HG03565 (cell line): ENCODE data around the gene AGER.

Source experiments
- ATAC-seq: cut with Tn5 transposase; IDR thresholded peaks from one replicate; pipeline ENCODE4 v1.9.1; 2021; ENCODE audit warnings: mild to moderate bottlenecking, moderate library complexity; ENCODE audit not compliant: unreplicated experiment

The AGER gene

GRCh38 chr6:32174416-32174815 is 9.6 kb downstream of the AGER start:
- no peak for ATAC-seq

- ATAC-seq, result no peak
These were observed 10.9 kb downstream of the AGER start for GRCh38 chr6:32173051-32173727.

- ATAC-seq, result no peak
These were observed 12.8 kb downstream of the AGER start for GRCh38 chr6:32171234-32171633.

GRCh38 chr6:32170294-32170693 is 13.8 kb downstream of the AGER start:
- ATAC-seq, result no peak

- no peak for ATAC-seq
These were observed 15.1 kb downstream of the AGER start for GRCh38 chr6:32168807-32169591.

- ATAC-seq, result no peak
These were observed 15.7 kb downstream of the AGER start for GRCh38 chr6:32168350-32168749.

- no peak for ATAC-seq
These were observed 16.2 kb downstream of the AGER start for GRCh38 chr6:32167761-32168262.

GRCh38 chr6:32167154-32167760 is 16.8 kb downstream of the AGER start:
- ATAC-seq, result no peak

GRCh38 chr6:32166411-32167061 is 17.5 kb downstream of the AGER start:
- no peak for ATAC-seq

GRCh38 chr6:32164295-32164694 is 19.8 kb downstream of the AGER start, which contains the start of gene EGFL8:
Gene EGFL8 (plus strand): TSS chr6:32164595. CDS start chr6:32166166, 1,571 bp downstream.
- ATAC-seq, result no peak

GRCh38 chr6:32163559-32164258 is 20.3 kb downstream of the AGER start:
- ATAC-seq, result no peak

- ATAC-seq, result no peak
These were observed 26.0 kb downstream of the AGER start for GRCh38 chr6:32158052-32158451.

GRCh38 chr6:32156891-32157290 is 27.2 kb downstream of the AGER start:
- no peak for ATAC-seq

GRCh38 chr6:32154514-32155161 is 29.4 kb downstream of the AGER start:
- no peak for ATAC-seq

GRCh38 chr6:32153564-32154513 is 30.2 kb downstream of the AGER start, which contains the start of gene PPT2:
Gene PPT2 (plus strand): TSS chr6:32154141. CDS start chr6:32154595, 454 bp downstream.
- no peak for ATAC-seq

- ATAC-seq, result no peak
These were observed 31.1 kb downstream of the AGER start for GRCh38 chr6:32152769-32153563.

- no peak for ATAC-seq
These were observed 31.9 kb downstream of the AGER start, which contains the start of gene PRRT1 for GRCh38 chr6:32151863-32152768. Gene PRRT1 (minus strand): TSS chr6:32151939. CDS start chr6:32151827, 112 bp downstream.
